NCI-H345 treated with DMSO at 0.1 percent for 48 hours (cell line): ENCODE data around the gene CMSS1.

Source experiments
- DNase-seq: peaks from one replicate; lab custom pipeline; 2025; ENCODE audit not compliant: unreplicated experiment; lab: John Stamatoyannopoulos, UW

CMSS1 gene

DNA sequence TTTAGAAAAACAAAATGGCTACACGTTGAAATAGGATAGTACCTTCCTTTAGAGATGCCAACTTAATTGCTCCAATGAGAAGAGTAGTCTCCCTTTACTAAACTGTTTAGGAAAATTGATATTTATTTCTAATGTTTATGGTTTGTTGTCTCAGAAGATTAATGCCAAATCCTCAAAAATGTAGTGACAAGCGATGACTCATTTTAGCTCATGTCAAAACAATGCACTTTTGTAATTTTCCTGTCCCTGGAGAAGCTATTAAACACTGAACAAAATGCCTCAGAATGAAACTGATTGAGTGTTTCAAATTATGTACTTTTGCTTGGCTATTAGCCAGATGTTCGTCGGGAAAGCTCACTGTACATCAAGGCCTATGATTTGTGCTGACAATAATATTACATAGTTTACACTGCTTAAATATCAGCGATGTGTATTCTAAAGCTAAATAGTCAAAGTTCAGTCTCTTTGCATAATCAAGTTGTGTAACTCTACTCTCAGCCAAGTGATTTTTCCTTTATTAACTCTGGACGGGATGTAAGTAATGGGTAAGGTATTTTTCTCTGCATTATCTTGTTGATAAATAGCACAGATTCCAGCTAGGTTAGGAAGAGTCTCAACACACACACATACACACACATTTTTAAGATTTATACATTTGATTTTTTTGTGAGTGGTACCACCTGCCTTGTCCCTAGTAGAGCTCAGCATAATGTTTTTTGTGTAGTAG, 83.7 kb downstream of the CMSS1 start:
- no peak for DNase-seq

DNA sequence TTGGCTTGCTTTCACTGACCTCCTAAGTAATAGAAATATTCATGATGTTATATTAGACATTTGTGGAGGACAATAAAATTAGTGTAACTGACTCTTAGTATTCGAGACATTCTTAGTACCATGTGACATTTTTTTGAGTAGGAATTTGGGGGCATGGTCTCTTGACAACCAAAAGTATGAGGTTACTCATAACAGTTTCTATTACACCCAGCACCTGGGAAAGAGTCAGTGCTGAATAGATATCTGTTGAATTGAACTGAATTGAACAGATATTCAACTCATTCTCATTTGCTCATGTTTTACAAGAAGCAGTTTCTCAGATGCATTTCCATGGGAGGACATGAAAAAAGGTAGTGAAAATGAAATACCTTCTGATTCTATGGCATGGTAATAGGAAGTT, 84.4 kb downstream of the CMSS1 start:
- DNase-seq, result no peak

DNA sequence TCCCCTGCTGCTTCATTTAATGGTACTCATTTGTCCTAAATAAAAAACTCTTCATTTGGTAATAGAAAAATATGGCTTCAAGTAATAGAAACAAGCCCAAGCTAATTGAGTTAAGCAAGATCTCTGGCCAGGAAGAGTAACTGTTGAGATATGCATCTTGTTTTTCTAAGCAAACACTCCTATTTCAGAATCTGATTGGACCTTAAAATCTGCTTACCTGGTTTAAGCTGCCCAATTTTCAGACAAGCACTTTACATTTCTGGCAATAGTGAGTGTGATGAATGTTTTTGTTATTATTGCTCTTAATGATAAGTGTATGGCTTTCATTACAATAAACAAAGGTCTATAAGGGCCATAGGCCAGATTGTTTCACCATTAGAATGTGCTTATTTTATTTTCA, 86.2 kb downstream of the CMSS1 start:
- DNase-seq, result no peak

DNA sequence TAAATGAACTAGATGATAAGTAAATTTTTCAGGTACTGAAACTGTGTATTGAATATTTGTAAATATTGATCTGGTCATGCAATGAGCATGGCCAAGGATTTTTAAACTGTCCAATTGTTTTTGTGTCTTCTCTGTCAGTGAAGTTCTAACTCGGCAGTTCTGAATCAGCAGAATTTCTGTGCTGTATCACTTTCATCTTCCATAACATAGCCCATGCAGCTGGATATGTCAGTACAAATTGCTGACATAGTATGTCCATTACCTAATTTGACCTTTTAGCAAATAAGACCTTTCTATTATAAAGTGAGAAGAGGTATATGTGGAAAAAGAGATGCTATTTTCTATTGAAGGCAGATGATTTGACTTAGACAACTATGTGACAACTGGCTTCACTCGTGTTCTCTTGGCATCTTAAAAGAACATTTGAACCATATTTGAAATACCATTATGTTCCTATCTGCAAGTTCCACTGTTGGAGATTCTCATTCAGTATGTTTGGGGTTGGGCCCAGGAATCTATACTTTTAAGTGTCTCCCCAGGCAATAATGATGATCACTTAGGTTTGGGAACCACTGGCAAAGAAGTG, 90.4 kb downstream of the CMSS1 start:
- no peak for DNase-seq

DNA sequence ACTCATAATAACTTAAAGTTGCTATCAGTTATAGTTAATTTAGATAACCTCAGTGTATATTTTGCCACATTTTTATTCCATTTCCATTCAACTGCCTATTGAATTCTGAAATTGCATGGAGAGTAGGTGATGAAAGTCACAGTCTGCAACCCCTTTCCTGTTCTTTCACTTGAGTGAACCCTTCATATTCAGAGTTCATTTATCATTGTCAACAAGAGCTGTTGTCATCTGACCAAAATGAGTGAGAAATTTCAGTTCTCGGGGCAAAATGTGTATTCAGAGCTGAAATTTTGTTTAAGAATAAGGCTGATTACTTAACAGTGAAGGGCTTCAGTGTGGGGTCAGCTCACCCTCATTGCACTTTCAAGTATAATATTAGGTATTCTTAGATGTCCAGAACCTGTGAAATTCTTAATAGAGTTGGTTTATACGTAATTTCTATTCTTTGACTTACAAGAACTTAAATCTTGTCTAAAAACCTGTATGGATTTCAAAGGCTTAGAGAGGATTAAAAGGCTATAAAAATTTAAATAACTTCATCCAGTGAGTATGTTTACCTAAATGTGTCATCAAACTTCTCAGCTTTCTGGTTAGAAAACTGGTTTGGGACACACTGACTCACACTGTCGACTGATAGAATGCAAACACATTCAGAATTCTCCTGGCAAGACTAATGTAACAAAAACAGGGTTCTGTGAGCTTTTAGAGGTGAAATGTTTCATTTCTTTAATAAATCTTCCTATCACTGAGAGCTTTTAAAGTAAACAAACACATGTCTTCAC, 92.2 kb downstream of the CMSS1 start:
- no peak for DNase-seq

DNA sequence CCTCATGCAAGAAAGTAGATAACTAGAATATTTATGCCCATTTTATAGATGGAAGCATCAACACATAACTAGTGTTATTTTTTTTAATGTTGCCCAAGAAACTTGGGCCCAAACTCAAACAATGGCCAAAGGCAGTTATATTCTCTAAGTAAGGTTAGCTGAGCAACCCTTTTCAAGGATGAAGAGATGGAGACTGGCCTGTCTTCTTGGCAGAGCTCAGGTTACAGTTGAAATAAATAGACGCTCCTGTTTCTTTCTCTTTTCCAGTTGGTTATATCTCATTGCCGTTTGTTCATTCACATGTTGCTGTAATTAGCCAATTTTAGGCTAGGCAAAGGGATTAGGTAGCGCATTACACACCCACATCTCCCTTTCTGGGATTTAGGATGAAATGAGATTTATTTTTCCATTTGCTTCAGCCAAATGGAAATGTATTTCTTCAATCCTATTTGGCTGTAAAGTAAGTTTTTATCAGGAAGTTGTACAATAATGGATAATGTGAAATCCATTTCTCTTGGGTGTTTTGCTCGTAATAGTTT, 93.2 kb downstream of the CMSS1 start:
- no peak for DNase-seq

DNA sequence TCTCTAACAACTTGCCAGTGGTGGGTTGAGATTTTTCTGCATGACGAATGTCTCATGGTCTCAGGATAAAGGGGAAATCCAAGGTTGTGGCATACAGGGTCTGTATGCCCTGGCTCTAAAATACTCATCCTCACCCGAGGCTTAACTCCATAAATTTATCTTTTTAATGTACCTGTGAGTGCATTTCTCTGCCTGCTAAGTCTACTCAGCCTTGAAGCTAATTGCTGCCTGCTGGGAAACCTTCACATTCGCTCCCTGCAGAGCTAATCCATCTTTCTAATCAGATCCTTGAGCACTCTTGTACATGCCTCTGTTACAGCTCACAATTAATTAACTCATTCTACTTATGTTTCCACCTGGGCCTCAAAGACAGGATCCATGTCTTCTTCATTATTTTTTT, 93.8 kb downstream of the CMSS1 start:
- DNase-seq, result no peak

DNA sequence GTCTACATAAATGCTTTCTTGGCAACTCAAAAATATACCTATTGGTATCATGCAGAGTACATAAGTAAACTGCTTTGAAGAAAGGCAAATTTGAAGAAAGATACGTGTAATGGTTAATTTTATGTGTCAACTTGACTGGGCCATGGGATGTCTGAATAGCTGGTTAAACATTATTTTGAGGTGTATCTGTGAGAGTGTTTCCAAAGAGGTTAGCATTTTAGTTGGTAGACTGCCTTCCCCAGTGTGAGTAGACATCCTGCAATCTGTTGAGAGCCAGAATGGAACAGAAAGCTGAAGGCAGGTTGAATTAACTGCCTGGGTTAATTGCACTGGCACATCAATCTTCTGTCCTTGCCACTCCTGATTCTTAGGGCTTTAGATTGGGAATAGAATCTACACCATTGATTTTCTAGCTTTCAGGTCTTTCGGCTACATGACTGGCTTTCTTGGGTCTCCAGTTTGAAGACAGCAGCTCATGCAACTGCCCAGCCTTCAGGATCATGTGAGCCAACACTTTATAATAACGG, 98.3 kb downstream of the CMSS1 start:
- no peak for DNase-seq

DNA sequence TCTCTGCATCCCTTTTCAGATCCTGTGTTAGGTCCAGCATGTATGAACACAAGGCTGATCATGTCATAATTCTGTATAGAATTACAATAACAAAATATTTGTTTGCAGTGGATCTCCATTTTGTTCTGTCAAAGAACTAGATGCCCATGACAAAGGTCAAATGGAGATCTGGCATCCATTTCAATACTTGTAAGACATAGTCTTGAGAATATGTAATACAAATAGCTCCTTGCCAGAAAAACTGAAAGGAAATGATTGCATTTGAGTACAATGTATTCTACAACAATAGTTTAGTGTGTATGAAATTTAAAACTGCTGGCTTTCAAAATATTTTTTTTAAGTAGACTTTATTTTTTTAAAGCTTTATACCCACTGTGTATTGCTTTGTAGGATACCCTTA, 101.1 kb downstream of the CMSS1 start:
- DNase-seq, result no peak

DNA sequence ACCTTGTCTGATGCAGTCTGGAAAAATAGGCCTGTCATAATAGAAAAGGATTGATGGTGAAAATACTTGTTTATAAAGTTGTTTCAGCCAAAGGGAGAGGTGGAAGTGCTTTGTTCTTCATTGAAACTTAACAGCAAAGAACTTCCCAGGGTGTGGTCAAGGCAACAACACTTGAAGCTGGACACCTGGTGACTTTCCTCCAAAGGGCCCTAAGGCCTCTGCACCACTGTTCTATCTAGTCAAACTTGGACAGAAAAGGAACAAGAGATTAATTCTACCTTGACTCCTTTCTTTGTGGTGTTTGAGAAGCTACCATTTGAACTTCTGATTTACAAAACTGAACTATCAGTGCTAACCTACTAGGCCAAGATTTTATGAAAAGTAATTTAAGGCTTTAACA, 102.0 kb downstream of the CMSS1 start:
- no peak for DNase-seq

DNA sequence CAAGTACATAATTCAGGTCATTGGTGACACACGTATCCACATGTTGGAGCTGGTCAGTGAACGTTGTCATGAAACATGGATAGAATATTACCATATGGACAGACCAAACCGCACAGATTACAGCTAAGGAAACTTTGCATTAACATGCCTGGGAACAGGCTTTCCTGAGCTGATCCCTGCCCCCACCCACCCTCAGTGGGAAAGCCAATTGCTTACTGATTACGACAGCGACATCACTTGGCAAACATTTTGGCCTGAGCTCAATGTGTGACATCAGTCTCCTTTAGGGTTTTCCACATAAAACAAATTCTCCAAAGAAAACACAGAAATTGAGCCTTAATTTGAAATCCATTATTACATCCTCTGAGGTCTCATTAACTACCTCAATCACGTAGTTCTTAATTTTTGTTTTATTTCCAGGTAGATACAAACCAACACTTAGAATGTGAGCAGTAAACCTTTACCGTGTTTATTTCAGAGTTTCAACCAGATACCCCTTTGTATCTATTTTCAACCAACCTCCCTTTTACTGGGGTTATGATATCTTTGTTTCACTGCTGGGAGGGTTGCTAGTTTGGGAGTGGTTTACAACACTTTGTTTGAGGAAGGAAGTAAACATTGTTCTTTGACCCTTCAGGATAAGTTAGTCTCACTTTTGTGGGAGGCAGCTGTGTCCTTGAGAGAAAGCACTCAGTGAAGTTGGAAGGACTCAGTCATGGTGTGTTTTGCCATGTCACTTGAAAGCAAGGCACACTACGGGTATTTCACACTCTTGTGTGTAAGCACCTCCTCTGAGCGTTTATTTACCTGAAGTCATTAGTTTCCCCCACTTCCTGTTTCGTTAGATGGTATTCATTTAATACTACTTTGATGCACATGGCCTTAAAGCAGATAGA, 103.1 kb downstream of the CMSS1 start:
- DNase-seq, result no peak

DNA sequence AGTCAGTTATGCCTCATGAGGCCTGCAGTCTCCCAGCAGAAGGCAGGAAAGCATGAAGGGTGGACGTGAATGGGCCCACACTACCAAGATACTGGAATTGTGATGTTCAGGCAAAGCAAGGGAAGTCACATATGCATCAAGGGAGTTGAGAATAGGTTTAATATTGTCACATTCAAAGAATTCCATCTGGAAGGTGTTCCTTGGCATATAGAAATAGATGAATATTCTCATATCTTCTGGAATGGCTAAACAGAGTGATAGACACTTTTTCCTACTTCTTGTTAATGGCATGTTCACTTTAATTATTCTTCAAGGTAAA, 103.7 kb downstream of the CMSS1 start:
- no peak for DNase-seq

DNA sequence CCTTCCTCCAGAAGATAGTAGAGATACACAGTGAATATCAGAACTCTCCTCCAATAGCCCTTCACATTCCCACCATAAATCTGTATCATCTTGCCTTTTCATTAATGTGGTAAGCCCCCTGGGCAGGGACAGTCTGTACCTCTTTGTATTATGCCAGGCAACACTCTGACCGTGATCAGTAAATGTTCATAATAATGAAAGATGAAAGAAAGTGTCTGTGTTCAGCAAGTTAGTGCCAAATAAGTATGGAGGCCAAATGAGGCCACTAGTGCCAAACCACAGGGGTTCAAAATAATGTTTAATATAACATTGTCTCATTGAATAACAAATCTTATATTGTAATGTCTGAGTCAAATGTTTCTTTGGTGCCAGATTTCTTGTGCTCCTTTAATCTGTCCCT, 104.3 kb downstream of the CMSS1 start:
- DNase-seq, result no peak

DNA sequence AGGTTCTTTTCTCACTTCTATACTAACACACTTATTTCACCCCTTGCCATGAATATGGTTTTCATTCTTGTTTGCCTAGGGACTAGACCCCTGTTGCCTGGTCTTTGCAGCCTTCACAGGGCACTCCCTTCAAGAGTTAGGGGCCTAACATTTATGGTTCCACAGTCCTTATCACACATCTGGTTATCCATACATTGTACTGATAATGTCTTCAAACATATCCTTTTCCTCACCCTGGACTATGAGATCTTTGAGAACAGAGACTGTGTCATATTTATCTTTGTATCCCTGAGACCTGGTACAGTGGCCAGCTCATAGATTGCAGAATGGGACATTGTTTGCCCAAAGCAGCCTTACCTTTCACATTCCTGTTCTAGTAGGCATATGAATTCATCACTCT, 106.2 kb downstream of the CMSS1 start:
- no peak for DNase-seq

DNA sequence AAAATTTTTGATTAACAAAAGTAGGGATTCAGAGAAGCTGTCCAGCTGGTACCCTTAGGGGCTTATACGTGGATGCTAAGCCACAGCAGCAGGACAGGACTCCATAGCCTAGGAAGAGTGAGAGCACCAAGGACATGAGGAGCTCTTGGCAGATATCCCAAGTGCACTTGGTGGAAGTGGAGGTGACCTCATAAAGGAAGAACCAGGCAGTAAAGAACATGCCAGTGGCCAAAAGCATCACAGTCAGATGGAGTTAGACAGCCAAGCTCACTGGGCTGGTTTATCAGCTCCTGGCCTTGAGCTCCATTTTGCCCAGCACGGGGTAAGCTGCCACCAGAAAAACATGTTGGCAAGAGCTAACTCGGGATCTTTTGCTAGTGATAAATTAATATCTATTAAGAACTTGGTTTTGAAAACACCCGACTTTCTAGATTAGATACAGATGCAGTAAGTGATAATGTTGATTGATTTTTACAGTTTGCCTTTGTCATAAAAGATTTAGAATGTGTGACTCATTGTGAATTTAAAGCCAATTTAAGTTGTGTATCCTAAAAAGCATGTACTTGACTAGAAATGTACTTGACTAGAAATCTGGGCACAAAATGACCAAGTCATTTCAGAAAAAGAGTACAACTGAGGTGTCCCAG, 108.0 kb downstream of the CMSS1 start:
- no peak for DNase-seq

DNA sequence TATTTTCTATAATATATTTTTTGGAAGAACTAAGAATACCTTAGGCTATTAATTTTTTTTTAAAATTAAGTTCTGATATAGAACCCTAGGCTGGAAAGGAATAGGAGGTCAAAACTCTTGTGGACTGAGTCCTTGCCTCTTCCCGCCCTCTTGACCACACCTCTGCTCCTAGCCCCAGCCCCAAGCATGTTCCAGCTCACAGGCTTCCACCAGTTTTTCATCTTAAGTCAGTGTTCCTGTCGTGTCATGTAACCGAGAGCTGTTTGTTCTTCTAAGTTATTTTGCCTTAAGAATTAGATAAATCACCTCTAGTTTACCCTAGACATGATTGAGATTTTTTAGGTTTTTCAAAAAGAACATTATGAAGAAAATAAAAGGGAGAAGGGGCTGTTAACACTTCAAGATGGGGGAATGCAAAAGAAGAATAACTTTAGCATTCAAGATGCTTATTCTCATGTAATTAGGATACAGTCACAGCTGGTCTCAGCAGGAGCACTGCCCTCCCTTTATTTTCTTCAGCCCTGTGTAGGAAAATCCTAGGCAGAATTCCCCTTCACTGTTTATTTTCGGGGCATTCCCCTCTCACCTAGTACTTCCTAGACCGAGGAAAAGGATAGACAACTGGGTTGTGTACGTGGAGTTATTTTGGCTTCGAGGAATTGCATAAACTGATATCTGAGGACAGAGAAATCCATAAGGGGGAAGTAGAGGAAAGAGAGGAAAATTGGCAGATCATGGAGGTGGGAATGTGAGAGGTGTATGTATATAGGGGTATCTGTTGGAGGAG, 110.2 kb downstream of the CMSS1 start:
- no peak for DNase-seq

DNA sequence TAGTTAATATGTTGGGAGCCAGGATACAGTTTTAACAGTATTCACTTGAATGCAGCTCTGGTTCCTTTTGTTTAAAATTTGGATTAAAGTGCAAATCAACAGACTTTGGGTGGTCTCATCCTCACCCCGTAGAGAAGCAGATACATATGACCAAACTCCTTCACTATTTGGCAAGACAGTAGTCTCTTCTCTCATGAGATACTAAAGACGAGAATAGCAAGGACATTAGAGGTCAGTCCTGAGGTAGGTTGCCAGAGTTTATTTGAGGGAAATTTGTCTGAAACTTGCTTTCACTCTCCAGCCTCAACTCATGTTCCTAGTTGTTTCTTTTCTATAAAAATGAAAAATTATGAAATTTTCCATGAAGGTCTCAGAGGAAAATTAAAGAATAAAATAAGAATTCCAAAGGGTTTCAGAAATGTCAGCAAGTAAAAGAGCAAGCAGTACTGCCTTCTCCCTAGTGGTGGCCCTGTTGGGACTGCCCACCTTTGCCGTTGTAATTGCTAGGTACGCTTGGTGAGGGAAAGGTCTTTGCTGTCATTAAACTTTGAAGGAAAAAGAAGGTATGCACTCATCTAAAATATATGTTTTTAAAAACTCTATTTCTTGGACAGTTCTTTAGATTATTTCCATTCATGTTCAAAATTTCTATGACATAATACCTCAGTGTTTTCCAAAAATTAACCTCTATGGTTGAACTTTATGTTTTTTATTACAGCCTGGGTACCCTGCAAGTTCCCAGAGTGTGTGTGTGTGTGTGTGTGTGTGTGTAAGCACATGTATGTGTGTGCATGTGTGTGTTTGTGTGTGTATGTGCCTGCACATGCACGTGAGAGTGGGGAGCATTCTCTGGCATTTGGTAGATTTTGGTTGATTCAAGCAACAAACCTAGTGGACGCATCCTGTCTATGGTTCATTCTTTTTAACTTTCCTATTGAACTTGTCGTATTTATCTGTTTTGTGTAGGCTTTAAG, 111.4 kb downstream of the CMSS1 start:
- no peak for DNase-seq

DNA sequence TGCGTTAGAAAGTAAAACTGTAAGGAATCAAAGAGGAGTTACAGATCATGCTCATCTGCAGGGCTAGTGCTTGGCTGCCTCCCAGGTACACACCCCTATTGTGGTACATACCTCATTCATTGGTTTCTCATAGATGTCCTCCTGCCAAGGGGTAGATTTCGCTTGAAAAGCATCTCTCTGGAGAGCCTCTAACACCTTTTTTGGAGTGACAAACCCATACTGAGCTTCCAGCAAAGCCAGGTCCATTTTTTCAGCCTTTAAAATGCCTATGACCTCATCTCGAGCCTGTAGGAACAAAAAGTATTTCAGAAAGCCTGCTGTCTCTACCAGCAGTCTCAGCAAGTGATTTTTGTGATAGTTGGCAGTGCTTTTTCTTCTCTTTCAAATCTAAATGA, 112.1 kb downstream of the CMSS1 start:
- DNase-seq, result no peak

DNA sequence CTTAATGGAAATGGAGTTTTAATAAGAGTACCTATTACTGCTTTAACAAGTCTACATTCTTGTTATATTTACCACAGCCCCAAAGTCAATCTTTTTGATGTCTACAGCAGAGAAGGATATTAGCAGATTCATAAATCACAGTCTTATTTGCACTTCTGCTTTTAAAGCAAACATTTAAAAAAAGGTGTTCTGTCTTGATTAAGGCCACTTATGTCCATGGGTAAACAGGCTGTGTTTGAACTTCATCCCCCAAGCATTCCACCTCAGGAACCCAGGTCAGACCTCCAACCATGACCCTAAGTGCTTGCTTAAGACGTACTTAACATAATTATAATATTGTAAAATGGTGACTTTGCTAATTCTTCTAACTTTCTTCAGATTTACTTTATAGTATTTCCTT, 113.4 kb downstream of the CMSS1 start:
- no peak for DNase-seq
